Measurements from ENCODE around the gene XKRX.

XKRX gene

DNA sequence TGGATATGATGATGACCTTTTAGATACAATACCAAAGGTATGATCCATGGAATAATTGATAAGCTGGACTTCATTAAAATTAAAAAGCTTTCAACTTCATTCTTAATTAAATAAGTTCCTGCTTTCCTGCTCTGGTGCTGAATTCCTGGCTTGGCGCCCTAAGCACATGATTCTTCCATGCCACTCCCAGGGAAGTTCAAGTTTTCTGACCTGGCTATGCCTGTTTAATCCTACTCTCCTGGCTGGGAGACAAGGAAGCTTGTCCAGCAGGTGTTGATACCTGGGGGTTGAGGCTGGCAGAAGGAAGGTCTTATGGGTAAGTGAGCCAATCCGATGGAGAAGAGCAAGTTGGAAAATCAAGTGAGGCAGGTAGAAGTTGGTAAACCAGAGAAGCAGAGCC, 24.3 kb downstream of the XKRX start:
- in situ Hi-C loops (cut with MboI; ENCODE audit: low sequenced_read_pairs), result no loop called here

DNA sequence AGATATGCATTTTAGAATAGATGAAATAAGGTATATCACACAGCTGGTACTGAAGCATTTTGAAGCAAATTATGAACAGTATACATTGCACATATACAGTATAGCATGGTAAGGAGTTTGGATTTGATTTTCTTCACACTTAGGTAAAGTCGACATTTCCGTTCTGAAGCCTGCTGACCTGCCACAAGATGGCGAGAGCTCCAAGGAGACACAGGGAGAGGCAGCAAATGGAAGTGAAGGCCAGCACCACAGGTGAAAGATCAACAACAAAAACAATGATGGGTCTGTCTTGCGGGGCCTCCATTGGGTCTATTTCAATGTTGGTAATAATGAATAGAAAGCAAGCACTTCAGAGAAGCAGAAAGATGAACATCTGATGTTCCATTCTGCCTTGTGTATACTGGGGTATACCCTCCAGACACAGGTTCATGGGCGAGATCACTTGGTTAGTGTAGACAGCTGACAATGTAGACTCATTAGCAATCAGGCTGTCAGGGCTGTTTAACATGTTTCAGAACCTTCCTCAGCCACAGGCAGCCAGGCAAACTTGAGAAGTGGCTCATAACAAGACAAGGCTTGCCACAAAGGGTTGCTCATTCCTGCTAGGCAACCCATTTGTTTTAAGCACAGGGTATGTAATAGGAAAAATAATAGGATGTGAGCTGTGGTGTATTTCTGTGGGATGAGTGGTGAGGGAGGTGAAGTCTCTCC, 33.2 kb downstream of the XKRX start:
- in situ Hi-C loops (cut with MboI; ENCODE audit: low sequenced_read_pairs), result no loop called here

DNA sequence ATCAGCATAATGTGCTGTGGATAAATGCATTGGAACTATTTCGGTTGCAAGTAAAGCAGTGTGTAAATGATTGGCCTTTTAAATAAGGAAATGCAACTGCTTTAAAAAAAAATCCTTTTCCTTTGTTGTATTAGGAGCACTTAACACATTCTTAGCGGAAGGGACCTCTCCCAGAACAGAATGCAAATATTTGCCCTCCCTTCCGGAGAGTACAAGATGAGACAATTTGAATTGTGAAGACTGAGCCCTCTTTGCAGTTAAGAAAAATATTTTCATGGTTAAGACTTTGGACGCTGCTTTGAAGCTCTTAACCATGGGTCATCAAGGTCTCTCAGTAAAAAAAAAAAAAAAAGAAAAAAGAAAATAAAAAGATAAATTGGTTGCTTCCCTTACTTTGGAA, 45.1 kb downstream of the XKRX start:
- in situ Hi-C loops (cut with MboI; ENCODE audit: low sequenced_read_pairs), result no loop called here

DNA sequence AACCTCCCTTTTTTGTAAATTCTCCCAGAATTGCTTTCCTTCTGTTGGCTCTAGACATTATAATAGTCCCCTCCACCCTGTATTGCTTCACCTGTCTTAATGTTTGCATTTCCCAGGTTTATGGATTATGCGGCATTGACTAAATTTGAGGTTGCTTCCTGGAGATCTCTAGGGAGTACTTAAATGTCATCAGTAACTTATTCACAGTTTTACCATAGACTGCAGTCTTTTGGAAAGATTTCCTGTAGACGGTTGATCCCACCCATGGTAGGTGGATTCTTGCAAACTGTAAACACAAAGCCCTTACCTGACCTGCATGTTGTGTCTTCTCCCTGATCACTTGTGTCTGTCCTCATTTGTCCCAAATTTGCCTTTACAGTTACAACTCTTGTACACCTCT, 48.3 kb downstream of the XKRX start:
- in situ Hi-C loops (cut with MboI; ENCODE audit: low sequenced_read_pairs), result no loop called here

DNA sequence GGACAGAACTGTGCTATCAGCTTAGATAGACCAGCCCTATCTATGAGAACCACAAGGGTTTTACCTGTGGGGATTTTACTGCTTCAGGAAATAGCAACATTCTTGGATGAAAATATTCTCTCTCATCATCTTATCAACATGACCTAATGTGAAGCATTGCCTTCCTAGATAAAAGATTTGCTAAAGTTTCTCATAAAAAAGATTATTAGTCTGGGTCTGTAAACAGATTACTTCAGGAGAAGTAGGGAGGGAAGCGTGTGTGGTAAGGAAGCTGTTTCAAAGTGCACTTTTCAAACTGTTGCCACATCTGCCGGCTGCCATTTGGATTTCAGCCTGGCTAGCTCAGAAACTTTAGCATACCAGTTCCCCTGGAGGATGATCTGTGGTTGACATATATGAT, 54.4 kb downstream of the XKRX start, which contains the start of gene NOX1:
NOX1 (minus strand) TSS at position 35 of the 400 bp plus-strand sequence. CDS start 220 bp downstream, outside the sequence.
- in situ Hi-C loops (cut with MboI; ENCODE audit: low sequenced_read_pairs), result no loop called here

DNA sequence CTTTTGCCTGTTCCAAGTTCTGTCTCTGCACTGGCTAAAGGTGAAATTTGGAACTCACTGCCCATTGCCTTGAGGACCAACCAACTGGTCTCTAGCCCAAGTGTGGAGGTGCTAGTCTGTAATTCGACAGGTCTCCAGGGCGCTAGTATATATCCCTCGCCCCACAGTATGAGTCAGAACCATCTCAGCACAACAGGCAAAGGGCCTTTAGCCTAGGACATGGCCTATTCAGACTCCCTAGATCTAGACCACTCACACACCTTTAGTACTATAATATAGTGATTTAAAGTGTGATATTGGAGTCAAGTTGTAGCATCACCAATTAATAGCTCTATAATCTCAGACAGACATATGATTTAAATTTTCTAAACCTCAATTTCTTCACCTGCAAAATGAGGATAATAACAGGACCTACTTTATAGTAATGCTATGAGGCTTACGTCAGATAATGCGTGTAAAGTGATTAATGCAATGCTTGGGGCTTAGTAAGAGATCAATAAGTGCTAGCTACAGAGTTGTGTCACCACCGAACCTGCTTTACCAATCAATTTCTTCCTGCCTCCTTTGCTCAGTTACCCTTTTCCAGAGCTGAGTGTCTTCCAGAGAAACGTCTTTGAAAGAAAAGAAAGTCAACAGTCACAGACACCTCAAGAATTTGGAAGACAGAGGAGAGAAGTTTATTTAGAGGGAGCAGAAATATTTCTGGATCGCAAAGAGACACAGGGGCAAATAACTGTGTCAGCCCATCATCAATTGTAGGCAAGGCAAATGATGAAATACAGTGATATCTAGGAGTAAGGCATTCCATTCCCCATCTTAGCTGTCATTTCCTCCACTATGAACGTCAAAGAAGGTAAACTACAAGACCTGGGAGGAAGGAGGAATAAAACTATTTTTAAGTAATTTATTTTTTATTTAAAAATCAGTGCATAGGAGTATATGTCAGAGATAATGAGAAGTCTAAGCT, 56.8 kb downstream of the XKRX start:
- in situ Hi-C loops (cut with MboI; ENCODE audit: low sequenced_read_pairs), result no loop called here

DNA sequence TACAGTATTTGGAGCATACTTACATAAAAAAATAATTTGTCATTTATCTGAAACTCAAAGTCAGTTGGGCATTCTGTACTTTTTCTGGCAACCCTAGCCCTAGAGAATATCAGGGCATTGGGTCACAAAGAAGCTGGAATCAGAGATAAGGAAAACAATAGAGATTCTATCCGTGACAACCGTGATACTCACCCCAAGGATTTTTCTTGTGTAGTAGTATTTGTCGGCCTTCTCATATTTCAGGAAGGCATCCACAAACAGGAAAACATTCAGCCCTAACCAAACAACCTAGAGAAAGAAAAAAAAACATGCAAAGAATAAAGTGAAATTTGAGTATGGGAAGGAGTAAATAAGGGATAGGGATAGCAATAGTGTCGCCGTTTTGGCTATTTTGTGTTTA, 58.2 kb downstream of the XKRX start:
- in situ Hi-C loops (cut with MboI; ENCODE audit: low sequenced_read_pairs), result no loop called here

DNA sequence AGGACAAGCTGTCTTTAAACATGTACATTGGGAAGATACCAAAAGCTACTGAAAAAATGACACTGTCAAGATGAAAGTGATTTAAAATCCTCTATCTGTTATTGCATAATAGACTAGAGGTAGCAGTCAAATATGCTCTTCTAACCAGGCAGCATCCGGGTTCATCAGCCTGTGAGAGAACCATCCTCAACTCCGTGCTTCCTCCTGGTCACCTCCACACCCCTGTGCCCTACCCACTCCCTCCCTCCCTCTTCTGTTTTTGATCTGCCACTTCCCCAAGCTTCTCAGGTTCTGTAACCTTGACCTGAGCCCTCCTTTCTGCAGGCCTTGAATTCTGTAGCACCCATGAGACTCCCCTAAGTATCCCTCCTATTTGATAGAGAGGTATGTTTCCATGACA, 60.4 kb downstream of the XKRX start:
- in situ Hi-C loops (cut with MboI; ENCODE audit: low sequenced_read_pairs), result no loop called here

DNA sequence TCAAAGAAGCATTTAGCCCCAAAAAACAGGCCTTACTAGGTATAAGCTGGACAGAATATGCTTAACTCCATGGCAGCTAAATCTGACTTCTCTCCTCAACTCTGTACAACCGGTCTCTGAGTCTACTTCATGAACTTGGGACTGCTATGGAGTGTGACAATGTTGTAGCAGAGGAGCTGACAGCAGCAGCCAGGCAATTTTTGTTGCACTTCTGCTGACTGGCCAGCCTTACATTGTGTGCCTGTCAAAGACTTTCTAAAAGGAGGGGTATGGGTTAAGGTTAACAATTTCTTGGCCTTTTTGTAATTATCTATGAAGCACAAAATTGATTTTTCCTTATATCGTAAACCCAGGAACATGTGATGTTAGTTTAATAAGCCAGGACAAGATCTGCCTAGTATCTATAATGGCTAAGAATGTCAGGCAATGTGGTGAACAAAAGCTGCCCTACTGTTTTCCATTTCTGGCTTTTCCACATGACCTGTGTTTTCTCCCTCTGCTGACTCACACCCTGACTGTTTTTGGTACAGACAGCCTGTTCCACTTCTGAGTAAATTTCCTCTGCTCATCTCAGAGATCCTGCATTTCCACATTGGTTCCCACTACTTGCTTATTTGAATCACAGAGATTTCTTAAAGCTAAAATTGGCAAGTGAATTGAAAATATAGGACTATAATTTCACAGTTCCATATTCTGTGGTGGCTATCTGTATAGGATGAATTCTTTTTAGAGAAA, 63.9 kb downstream of the XKRX start:
- in situ Hi-C loops (cut with MboI; ENCODE audit: low sequenced_read_pairs), result no loop called here
